HepG2 (cell line): Measurements from ENCODE around the gene PFKL. TPM values are rescaled to one million over a fixed set of nuclear protein-coding genes. Genes with fewer than 3 reads are reported as not detected.
A peak's percentile ranks its signal among the peaks of the same experiment; 100 is the strongest.

Source experiments
- ATAC-seq: fragments of 200-7000 bp; cut with Tn5 transposase; 3 replicates; pipeline ENCODE4 v1.9.1; 2020; ENCODE audit warnings: mild to moderate bottlenecking, moderate library complexity
- BruUV-seq: library from RNA; stranded (reverse); fragments of 400-500 nt; replicated peaks from 2 replicates; lab custom pipeline; 2021; lab: Mats Ljungman, UMichigan
- CTCF ChIA-PET: fragments of 300-600 bp; formaldehyde crosslinking; extraction: SDS; loops from one replicate; lab custom pipeline; 2021; ENCODE audit warnings: low total read pairs, inconsistent platforms, low intra/inter-chr PET ratio; lab: Yijun Ruan, JAX
- POLR2A ChIA-PET: fragments of 350-600 bp; sonication (Branson Sonifier 250); formaldehyde crosslinking; loops from one replicate; lab custom pipeline; 2020; ENCODE audit warnings: antibody characterized with exemption, inconsistent platforms; lab: Yijun Ruan, JAX
- DNase-seq: peaks from one replicate; pipeline ENCODE4 v3.0.0-alpha.2; 2015; ENCODE audit warnings: low spot score
- FAIRE-seq: peaks from 3 replicates; lab custom pipeline; 2011; peaks lifted over from hg19 to GRCh38; lab: Jason Lieb, UNC
- H2AFZ ChIP-seq: one replicate; pipeline ENCODE4 v1.6.1; 2011; ENCODE audit warnings: low read length, inconsistent platforms
- H3K27ac ChIP-seq: fragments of 300-600 bp; 3 replicates; pipeline ENCODE4 v1.8.0; 2011; ENCODE audit warnings: mixed run types, mild to moderate bottlenecking, mixed read lengths, low read length, inconsistent platforms; ENCODE audit not compliant: insufficient read depth; ENCODE audit errors: extremely low read length
- H3K27me3 ChIP-seq, 2 experiments: fragments of 200-600 bp in 1 of 2; 2 replicates in 1 of 2; 3 replicates in 1 of 2; pipeline versions ENCODE4 v1.6.0 to v1.8.0; 2011; ENCODE audit warnings: low read length in 2 of 2, mild to moderate bottlenecking in 2 of 2, moderate library complexity in 2 of 2, inconsistent platforms in 1 of 2; ENCODE audit not compliant: insufficient read depth in 2 of 2, control insufficient read depth in 1 of 2
- H3K36me3 ChIP-seq, 2 experiments: fragments of 200-600 bp in 1 of 2; replicated peaks in 1 of 2; 2 replicates in 1 of 2; 3 replicates in 1 of 2; pipeline versions ENCODE4 v1.5.1 to v1.8.0; 2011; ENCODE audit warnings: low read length in 2 of 2, inconsistent platforms in 1 of 2; ENCODE audit not compliant: insufficient read depth in 2 of 2, control insufficient read depth in 1 of 2
- H3K4me1 ChIP-seq: 2 replicates; pipeline ENCODE4 v1.5.1; 2012; ENCODE audit warnings: low read length, inconsistent platforms; ENCODE audit not compliant: insufficient read depth
- H3K4me2 ChIP-seq: 2 replicates; pipeline ENCODE4 v1.6.0; 2011; ENCODE audit warnings: low read depth, low read length, inconsistent platforms
- H3K4me3 ChIP-seq, 3 experiments: fragments of 200-600 bp in 1 of 3; sonication (generic), shearing (Covaris generic) in 1 of 3; replicated peaks in 1 of 3; 2 replicates each; pipeline ENCODE4 v1.5.1; 2011 to 2016; ENCODE audit warnings: low read length in 3 of 3, inconsistent platforms in 2 of 3, low read depth in 2 of 3, mild to moderate bottlenecking in 2 of 3, control low read depth in 1 of 3, mixed read lengths in 1 of 3; ENCODE audit not compliant: insufficient read depth in 1 of 3
- H3K79me2 ChIP-seq: one replicate; pipeline ENCODE4 v1.6.1; 2011; ENCODE audit warnings: low read length, inconsistent platforms; ENCODE audit not compliant: insufficient read depth
- H3K9ac ChIP-seq: 2 replicates; pipeline ENCODE4 v1.6.0; 2011; ENCODE audit warnings: mild to moderate bottlenecking, low read depth, low read length, inconsistent platforms; ENCODE audit not compliant: insufficient read depth
- H3K9me3 ChIP-seq: 2 replicates; pipeline ENCODE4 v1.5.1; 2012; ENCODE audit warnings: mild to moderate bottlenecking, low read length
- H4K20me1 ChIP-seq: 2 replicates; pipeline ENCODE4 v1.6.0; 2011; ENCODE audit warnings: inconsistent platforms, mild to moderate bottlenecking, low read length, moderate library complexity; ENCODE audit not compliant: insufficient read depth
- AHR ChIP-seq: IDR thresholded peaks from 2 replicates; pipeline ENCODE4 v1.6.1; 2018; ENCODE audit warnings: missing genetic modification reagents, missing compliant biosample characterization
- CEBPG ChIP-seq: IDR thresholded peaks from 2 replicates; pipeline ENCODE4 v1.6.1; 2016
- FOXA3 ChIP-seq: IDR thresholded peaks from 2 replicates; pipeline ENCODE4 v1.6.1; 2016; ENCODE audit warnings: missing genetic modification reagents, missing compliant biosample characterization
- HDAC2 ChIP-seq: sonication (generic); formaldehyde crosslinking; IDR thresholded peaks from 2 replicates; pipeline ENCODE4 v1.4.0; 2020; ENCODE audit warnings: missing genetic modification reagents
- HOXA9 ChIP-seq: sonication (generic); formaldehyde crosslinking; IDR thresholded peaks from 2 replicates; pipeline ENCODE4 v1.8.1; 2022; ENCODE audit warnings: missing genetic modification reagents, mild to moderate bottlenecking, moderate library complexity, borderline replicate concordance
- KDM2A ChIP-seq: sonication (generic); formaldehyde crosslinking; IDR thresholded peaks from 2 replicates; pipeline ENCODE4 v1.4.0; 2020; ENCODE audit warnings: low read depth, missing genetic modification reagents, borderline replicate concordance
- NFYC ChIP-seq: IDR thresholded peaks from 2 replicates; pipeline ENCODE4 v1.6.1; 2016; ENCODE audit warnings: missing genetic modification reagents, missing compliant biosample characterization
- RARA ChIP-seq: IDR thresholded peaks from 2 replicates; pipeline ENCODE4 v1.6.1; 2016; ENCODE audit warnings: missing genetic modification reagents, missing compliant biosample characterization
- RCOR2 ChIP-seq: IDR thresholded peaks from 2 replicates; pipeline ENCODE4 v1.6.1; 2016; ENCODE audit warnings: missing biosample characterization, missing genetic modification reagents
- ZMYM3 ChIP-seq: sonication (generic); formaldehyde crosslinking; IDR thresholded peaks from 2 replicates; pipeline ENCODE4 v1.5.1; 2020; ENCODE audit warnings: mild to moderate bottlenecking, missing genetic modification reagents
- ZNF558 ChIP-seq: sonication (generic); formaldehyde crosslinking; IDR thresholded peaks from 2 replicates; pipeline ENCODE4 v1.9.0; 2022; ENCODE audit warnings: mild to moderate bottlenecking, missing genetic modification reagents, borderline replicate concordance
- ZNF589 ChIP-seq: sonication (generic); formaldehyde crosslinking; conservative IDR thresholded peaks from 2 replicates; pipeline ENCODE4 v1.8.0; 2022; ENCODE audit warnings: mild to moderate bottlenecking, moderate library complexity, missing genetic modification reagents
- ZNF772 ChIP-seq: sonication (generic); formaldehyde crosslinking; IDR thresholded peaks from 2 replicates; pipeline ENCODE4 v1.5.0; 2020; ENCODE audit warnings: mild to moderate bottlenecking, missing genetic modification reagents
- WGBS: methylation state at CpG from one replicate; pipeline ENCODE4 v1.1.6; 2017; ENCODE audit warnings: low lambda C conversion rate; 5-methylcytosine and 5-hydroxymethylcytosine counted together
- in situ Hi-C: cut with HindIII; loops from 2 replicates; pipeline ENCODE4 v1.10.0; 2017; ENCODE audit warnings: low pct_unique_long_range_greater_than_20kb; ENCODE audit not compliant: extremely low pct_ligation_motif_present
- intact Hi-C: fragments of 100-400 bp; cut with micrococcal nuclease; formaldehyde crosslinking; loops from one replicate; pipeline ENCODE4 v1.10.0; 2022; ENCODE audit not compliant: unreplicated experiment
- polyA plus RNA-seq, 8 experiments: library from polyadenylated mRNA; depleted of rRNA in 3 of 8; stranded (reverse) in 7 of 8; unstranded in 1 of 8; fragments of >200 nt; fragmentation: Illumina TruSeq in 4 of 8; extraction: Trizol in 4 of 8; gene quantifications; 2 replicates each; pipeline versions ENCODE4 v1.2.1 to v1.2.3, GENCODE V29; 2011 to 2016; ENCODE audit warnings: low read depth in 4 of 8, missing spikeins in 1 of 8, mixed read lengths in 1 of 8; ENCODE audit not compliant: insufficient read depth in 1 of 8
- total RNA-seq, 5 experiments: library from RNA; depleted of rRNA; stranded (reverse); fragments of >200 nt; fragmentation: Illumina TruSeq; extraction: Trizol; gene quantifications; 2 replicates each; pipeline ENCODE4 v1.2.3, GENCODE V29; 2016; ENCODE audit warnings: low read depth in 1 of 5

PFKL gene
- total and polyA plus RNA-seq, 2 of the 13 experiments (the other 11 are each of a cell fraction or from before 2014, with no cell fraction given) = 92.8 to 106 TPM

- TF ChIP-seq AHR (CRISPR knock-in tag) (0 out of 2 replicates have a peak, but pooled peaks have one; percentile 41), ZNF772 (CRISPR knock-in tag) (0 out of 2 replicates have a peak, but pooled peaks have one; percentile 26), KDM2A (CRISPR knock-in tag) (0 out of 2 replicates have a peak, but pooled peaks have one; percentile 22), NFYC (CRISPR knock-in tag) (no peak), CEBPG (peak; percentile 19; the same call in 1 of the 2 replicates), FOXA3 (CRISPR knock-in tag) (peak; percentile 70), RARA (CRISPR knock-in tag) (peak; percentile 16; the same call in 1 of the 2 replicates)
These were observed 2.1 kb upstream of the PFKL start (continued) for GRCh38 chr21:44297525-44298290.

GRCh38 chr21:44298301-44298700, 1.6 kb upstream of the PFKL start:
- peaks cover 10 to 31% of the 10 kb centered on the region in 2 experiments for H3K27me3 ChIP-seq
- in situ Hi-C loops (no loop called here), intact Hi-C loops (no loop called here)
- BruUV-seq = no TSS peak
- FAIRE-seq (peak; percentile 28), ATAC-seq (no peak), DNase-seq (peak; percentile 20)
- H3K79me2 ChIP-seq = peaks cover 14% of the 10 kb centered on the region
- no peak overlapping the region for H3K9ac ChIP-seq
- no peak overlapping the region for H3K4me3 ChIP-seq
- POLR2A ChIA-PET = interaction anchor here (1.0 kb wide), 1 partner anchor 184 kb away, joined by 3 read pairs; no protein-coding TSS in a partner anchor
- H3K36me3 ChIP-seq = no peaks in the 10 kb centered on the region
- H3K9me3 ChIP-seq = no peaks in the 10 kb centered on the region
- no peak overlapping the region for H2AFZ ChIP-seq
- CTCF ChIA-PET = no interaction called here
- no peak overlapping the region for H3K27ac ChIP-seq
- H3K4me2 ChIP-seq = peak overlapping the region; percentile 52
- peaks cover 67% of the 10 kb centered on the region for H3K4me1 ChIP-seq
- 95% methylated on average over 2 of the region's 2 CpGs for WGBS
- H4K20me1 ChIP-seq = peaks cover 11% of the 10 kb centered on the region; the same call in 1 of the 2 replicates
- TF ChIP-seq ZNF558 (CRISPR knock-in tag) (0 out of 2 replicates have a peak, but pooled peaks have one; percentile 14), ZMYM3 (peak; percentile 82), HOXA9 (CRISPR knock-in tag) (no peak), HDAC2 (CRISPR knock-in tag) (no peak), ZNF589 (CRISPR knock-in tag) (0 out of 2 replicates have a peak, but pooled peaks have one; percentile 33), RCOR2 (CRISPR knock-in tag) (peak; percentile 53; the same call in 1 of the 2 replicates)
